HG02623 (cell line): ENCODE results near the gene FBXW9.
A peak's percentile ranks its signal among the peaks of the same experiment; 100 is the strongest.
"Not testable (repeated sequence)": the region's sequence is repeated elsewhere in the genome, so short reads cannot be mapped to it uniquely, and the experiment has no call there.

Experiments used
- ATAC-seq: cut with Tn5 transposase; IDR thresholded peaks from one replicate; pipeline ENCODE4 v1.9.1; 2021; ENCODE audit warnings: moderate library complexity; ENCODE audit not compliant: unreplicated experiment

Gene FBXW9

DNA sequence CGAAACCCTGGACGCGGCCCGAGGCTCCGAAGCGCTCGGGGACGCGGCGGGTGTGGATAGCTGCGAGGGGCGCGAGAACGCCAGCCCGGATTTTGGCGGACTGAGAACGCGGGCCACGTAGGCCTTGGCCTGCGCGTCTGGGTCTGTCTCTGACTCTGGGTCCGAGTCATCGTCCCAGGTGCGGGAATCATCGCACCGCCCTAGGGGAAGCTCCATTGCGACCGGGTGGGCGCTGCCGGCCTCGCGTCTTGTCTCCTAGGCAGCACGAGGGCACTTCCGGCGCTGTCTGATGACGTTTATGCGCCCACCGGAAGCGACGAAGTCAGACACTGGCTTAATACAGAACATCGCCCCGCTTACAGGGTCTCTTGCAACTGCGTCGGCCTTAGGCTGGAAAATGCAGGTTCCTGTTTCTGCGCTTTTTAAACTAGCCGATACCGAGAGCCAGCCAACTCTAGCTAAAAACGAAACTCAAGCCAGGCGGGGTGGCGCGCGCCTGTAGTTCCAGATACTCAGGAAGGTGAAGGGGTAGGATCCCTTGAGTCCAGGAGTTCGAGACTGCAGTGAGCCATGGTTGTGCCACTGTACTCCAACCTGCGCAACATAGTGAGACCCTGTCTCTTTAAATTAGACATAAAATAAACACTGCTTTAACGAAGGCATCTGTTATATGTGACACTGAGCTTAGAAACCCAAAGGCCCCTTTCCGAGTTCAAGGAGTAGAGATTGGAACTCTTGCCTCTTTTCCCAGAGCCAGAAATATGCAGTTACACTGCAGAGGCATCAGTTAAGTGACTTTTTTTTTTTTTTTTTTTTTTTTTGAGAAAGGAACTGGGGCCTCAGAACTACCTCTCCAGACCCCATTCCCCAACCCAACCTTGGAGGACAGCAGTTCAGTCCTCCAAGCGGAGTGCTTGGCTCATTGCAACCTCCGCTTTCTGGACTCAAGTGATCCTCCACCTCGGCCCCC lies at the start of gene FBXW9:
FBXW9 (minus strand) TSS at position 266 of the 970 bp plus-strand sequence; CDS start at position 216, 50 bp downstream.
- peak; percentile 57 for ATAC-seq

DNA sequence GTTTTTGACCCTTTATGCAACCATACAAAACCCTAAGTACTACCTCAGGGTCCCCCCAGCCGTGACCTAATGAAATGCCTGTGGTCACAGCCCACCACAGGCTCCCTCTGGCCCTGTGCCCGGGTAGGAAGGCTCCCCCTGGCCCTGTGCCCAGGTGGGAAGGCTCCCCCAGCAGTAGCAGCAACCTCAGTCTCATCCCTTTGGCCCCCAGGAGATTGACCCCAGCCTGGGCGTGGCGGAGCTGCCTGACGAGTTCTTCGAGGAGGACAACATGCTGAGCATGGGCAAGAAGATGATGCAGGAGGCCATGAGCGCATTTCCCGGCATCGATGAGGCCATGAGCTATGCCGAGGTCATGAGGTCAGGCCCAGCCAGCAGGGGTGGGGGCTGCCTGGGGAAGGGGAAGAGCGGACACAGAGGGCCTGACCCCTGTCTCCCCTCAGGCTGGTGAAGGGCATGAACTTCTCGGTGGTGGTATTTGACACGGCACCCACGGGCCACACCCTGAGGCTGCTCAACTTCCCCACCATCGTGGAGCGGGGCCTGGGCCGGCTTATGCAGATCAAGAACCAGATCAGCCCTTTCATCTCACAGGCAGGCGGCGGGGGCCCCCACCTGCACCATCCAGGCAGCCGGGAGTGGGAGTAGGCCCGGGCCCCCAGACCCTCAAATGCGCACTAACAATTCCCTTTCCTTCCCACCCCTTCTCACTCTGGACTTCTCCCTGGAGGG lies 48.9 kb upstream of the FBXW9 start:
- no peak for ATAC-seq

DNA sequence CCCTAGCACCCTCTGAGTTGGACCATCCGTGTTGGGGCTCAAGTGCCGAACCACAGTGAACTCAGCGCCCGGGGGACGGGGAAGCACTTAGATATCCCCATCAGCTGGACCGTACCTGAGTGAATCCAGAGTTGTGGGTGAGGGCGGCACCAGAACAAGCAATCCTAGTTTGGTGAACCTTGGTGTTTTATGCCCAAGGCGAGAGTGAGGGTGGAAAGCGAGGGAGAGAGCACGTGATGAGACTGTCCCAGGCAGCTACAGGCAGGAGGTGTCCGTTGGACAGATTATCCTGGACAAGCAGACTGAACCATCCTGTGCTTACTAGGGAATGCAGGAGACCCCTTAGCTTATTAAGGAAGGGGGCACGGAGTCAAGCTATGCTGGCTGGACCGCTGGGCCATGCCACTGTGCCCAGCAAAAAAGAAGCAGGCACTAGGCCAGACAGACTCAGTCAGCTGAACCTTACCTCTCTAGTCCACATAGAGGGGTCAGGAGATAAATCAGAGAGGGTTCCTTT lies 41.5 kb upstream of the FBXW9 start:
- no peak for ATAC-seq

DNA sequence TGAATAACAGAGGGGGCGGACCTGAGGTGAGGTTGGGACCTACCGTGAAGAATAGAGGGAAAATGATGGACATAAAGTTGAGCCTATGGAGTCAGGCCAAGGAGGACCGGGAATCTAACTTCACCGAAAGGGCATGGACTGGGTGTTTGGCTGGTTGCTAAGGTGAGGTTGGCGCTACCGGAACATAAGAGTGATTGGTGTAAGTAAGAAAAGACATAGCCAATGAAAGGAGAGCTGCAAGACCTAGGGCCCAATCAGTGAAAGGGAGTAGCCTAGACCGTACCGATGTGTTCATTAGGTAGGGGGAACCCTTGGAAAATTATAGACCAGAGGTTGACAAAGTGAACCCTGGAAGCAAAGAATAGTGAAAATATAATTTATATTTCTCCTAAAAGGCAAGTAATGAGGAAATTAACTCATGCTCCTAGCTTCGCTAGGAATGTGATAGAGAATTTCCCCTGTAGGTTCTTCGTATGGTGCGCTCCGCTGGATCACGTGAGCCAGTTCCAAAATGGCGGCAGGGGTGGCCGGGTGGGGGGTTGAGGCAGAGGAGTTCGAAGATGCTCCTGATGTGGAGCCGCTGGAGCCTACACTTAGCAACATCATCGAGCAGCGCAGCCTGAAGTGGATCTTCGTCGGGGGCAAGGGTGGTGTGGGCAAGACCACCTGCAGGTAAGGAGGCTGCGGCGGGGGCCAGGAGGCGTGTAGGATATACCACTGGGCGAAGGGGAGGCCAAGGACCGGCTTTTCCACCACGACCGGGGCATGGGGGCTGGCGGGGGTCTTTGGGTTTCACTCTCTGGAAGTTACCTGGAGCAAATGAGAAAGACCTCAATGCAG lies 40.8 kb upstream of the FBXW9 start, which contains the start of gene GET3:
GET3 (plus strand) TSS at position 503 of the 840 bp plus-strand sequence; CDS start at position 512, 9 bp downstream.
- ATAC-seq, result peak; percentile 60

DNA sequence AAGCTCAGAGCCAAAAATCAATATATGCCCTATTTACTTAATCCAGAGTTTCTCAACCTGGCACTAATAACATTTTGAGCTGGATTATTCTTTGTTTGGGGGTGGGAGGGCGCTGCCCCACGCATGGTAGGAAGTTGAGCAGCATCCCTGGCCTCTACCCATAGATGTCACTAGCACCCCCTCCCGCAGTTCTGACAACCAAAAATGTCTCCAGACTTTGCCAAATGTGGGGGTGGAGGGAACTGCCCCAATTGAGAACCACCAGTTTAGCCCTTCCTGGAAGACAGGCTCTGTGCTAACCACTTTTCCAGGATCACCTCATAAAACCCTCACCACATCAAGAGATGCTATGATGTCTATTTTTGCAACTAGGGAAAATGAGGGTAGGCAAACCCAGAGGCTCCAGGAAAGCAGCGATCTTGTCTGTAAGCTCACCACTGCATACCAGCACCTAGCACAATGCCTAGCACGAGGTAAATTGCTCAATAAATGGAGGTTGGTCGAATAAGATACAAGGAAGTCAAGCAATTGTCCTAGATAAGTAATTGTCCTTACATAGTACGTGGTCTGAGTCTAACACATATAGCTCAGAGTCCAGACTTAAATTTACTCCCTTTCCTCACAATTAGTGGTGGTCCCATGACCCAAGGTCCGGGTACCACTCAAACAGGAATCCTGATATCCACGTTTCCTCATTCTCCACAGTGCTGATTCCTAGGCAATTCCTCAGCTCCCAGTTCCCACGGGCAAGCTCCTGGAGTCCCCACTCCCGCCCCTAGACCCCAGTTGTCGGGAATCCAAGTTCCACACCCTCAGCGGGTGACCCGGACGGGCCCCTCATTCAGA lies 37.2 kb upstream of the FBXW9 start:
- no peak for ATAC-seq

DNA sequence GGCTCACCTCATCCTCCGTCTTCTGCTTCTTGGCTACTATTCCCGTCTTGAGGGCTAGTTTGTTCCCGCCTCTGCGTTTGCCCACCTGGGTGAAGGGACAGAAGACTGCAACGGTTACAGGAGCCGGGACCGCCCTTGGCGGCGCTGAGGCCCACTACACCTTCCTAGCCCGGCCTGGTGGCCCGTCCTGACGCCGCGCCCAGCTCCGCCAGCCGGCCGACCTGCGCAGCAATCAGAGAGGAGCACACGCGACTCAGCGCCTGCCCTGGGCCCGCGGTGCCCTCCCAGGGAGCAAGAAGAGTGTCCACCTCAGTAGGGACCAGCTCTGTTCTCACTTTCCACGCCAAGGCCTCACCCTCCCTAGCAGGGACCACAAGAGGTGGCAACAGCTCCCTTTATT lies 34.9 kb upstream of the FBXW9 start:
- ATAC-seq, result no peak

DNA sequence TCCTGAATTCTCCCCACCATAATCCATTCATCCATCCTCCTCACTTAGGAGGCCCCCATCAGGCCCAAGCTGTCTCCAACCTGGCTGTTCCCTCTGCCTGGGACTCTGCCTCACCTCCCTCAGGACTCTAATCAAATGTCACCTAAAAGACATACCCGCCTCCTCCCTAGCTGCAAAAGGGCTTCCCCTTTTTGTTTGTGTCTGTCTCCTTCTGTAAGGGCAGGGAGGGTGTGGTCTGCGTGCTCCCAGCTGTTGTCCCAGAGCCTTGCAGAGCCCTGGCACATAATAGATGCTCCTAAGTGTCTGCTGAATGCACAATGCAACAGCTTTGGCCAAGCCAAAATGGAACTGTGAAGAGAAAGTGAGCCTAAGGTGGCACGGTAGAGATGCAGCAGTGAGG lies 33.6 kb upstream of the FBXW9 start:
- no peak for ATAC-seq

DNA sequence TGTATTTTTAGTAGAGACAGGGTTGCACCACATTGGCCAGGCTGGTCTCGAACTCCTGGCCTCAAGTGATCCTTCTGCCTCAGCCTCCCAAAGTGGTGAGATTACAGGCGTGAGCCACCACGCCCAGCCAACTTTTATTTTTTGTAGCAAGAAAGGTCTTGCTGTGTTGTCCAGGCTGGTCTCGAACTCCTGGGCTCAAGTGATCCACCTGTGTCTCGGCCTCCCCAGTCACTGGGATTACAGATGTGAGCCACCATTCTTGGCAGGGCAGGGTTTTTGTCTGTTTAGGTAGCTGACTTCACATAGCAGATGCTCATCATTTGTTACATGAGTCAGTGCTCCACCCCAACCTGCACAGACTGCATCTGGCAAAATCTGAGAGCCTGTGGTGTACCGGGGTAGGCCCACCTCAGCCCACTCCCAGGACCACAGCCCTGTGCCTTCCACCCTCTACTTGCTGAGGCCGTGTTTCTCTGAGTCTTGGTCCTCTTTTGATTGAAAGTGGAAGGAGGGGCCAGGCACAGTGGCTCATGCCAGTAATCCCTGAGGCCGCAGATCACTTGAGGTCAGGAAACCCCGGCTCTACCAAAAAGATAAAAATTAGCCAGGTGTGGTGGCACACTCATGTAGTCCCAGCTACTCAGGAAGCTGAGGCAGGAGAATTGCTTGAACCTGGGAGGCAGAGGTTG lies 31.5 kb upstream of the FBXW9 start:
- no peak for ATAC-seq

DNA sequence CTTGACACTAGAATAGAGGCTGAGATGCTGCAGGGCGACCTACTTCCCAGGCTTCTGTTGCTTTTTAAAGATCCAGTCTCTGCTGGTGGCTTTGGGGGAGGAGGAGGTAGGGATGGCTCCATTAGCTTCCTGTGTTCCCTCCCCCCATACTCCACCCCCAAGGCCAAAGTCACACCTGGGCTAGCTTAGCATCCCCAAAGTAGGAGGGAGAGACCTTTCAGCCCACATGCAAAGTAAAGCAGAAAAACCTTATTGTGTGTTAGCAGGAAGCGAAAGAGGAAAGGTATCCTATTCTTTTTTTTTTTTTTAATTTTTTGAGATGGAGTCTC lies 30.5 kb upstream of the FBXW9 start:
- no peak for ATAC-seq

DNA sequence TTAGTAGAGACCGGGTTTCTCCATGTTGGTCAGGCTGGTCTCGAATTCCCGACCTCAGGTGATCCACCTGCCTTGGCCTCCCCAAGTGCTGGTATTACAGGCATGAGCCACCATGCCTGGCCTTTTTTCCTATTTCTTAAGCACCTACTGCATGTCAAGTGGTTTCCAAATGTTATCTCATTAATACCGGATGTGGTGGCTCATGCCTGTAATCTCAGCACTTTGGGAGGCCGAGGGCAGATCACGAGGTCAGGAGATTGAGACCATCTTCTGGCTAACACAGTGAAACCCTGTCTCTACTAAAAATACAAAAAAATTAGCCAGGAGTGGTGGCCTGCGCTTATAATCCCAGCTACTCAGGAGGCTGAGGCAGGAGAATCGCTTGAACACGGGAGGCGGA lies 29.2 kb upstream of the FBXW9 start:
- ATAC-seq, result not testable (repeated sequence)

DNA sequence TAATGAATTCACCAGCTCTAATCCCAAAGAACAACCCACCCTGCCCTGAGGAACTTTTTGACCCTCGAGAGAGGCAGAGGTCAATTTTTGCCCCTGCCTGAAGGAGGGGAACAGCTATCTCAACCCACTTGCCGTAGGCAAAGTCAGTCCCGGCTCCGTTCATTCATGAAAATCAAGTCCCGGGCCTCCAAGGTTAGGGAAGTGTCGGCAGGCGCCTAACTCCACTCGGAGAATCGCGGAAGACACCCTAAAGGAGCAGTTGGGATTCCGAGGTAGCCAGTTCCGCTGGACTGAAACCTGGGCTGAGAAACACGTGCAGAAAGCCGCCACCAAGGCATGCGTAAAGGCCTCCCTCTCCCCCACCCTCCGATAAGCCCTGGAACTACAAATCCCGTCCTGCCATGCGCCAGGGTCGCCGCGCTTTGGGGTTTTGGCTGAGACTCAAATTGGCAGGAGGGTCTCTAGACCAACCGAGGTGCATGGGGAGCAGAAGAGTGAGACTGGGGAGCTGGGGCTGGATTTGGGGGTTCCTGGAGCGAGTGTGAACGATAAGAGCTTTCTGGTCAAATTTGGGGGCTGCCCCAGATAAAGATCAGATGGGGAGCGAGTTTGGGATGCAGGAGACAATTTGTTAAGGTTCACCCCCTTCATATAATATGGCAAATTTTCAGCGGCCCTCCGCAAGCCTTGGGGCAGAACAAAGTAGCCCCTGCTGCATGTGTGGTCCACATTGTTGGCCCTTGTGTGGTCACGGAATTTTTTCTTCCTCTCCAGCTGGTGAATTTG lies 27.4 kb upstream of the FBXW9 start, which contains the start of gene TNPO2:
TNPO2 (minus strand) TSS at position 292 of the 786 bp plus-strand sequence. CDS start 2,955 bp downstream, outside the sequence.
- ATAC-seq, result no peak

DNA sequence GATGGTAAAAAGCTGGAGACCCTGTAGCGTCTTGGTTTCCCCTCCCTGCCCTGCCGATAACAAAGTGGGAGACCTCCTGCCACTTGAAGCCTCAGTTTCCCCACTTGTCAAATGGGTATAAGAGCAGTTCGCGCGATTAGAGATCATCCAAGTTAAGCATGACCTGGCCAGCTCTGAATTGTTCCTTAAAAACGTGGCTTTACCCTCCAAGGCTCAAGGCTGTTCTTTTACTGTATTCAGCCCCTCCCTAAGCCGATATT lies 26.9 kb upstream of the FBXW9 start:
- no peak for ATAC-seq

DNA sequence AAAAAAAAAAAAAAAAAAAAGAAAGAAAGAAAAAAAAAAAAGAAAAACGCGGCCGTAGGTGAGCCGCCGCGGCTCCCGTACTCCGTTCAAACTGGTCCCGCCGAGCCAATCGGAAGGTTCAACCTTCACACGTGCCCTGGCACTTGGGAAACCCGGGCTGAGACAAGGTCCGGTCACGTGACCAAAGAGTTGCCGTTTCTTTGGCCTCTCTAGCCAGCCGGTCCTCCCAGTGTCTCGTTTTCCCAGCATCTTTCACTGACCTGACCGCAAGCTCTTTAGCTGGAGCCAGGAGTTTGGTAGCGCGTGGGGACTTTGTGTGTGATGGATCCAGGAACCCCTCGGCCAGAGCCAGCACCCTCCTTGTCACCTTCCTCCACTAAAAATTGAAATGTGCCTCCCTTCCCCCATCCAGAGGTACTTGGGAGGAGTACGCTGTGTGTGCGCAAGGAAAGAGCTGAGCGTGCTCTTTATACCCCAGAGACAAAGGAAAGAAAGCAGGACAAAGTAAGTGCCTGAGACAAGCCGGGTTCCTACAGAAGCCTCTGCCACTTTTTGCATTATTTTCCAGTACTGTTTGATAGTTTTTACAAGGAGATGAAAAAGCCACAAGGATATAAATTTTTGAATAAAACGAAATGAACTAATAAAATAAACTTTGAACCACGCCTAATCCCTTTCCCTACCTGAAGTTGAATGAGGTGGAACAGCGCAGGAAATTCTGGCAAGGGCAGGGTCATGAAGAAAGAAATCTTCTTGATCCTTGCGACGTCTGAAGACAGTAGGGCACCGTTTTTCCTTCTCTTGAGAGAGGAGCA lies 26.3 kb upstream of the FBXW9 start:
- peak; percentile 55 for ATAC-seq

DNA sequence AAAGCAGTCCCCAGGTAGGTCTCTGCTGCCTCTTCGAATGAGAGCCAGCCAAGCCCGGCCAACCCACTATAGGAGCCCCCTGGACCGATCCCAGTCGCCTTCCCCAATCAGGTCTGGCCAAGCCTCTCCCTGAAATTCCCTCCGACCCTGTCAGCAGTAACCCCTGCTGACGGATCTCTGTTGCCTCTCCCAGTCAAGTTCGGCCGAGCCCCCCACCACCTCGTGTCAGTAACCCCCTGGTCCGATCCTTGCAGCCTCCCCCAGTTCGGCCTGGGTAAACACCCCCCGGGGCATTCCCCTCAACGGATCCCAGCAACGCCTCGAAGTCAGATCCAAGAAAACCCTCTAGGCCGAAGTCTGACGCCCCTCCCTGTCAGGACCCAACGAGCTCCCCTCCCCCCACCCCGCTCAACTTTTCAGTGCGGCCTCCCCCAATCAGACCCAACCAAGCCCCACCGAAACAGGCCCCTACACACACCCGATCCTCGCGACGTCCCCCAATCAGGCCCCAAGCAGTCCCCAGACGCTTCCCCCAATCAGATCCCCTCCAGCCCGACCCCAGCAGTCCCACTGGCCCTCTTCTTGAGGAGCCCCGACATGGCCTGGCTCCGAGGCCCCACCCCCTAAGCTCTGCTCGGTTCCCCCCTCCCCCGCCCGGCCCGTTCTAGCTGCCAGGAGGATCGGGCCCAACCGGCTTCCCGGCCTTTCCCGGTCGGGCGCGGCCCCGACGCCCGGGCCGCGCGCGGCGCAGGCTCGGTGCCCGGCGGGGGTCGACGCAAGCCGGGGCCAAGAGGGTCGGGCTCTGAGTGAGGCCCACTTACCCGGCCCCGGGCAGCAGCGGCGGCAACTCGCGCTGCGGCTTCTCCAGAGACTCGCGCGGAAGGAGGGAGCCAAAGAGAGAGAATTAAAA lies 25.5 kb upstream of the FBXW9 start:
- ATAC-seq, result peak; percentile 7

DNA sequence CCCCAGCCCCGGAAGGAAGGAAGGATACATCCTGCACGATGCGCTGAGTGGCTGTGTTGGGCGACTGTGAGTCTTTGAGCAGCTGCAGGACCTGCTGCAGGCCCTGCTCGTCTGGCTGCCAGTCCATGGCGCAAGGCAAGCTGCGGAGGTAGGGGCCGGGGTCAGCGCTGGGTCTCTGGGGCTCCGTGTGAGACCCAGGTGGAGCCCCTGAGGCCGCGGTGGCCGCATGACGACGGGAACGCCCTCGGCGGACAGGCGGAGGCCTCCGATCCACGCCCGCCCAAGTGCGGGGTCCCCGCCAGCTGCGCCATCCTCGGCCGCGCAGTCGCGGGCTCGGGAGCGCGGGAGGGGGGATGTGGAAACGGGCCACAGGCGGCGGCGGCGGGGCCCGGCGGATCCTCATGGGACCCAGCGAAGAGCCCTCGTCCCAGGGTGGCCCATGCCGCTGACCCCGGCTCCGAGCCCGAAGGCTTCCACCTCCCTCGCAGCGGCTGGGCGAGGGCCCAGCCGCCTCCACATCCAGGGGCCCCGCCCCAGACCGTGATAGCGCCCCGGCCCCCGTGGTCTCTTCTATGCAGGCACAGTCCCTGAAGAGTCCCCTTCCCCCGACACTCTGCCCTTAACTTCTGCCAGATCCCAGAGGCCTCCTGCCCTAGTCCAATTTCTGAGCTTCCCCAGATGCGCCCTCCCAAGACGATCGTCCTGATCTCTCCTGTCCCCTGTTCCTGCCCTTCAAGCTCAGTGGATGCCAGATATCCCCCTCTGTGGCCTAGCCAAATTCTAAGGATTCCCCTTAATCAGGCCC lies 24.6 kb upstream of the FBXW9 start:
- ATAC-seq, result no peak

DNA sequence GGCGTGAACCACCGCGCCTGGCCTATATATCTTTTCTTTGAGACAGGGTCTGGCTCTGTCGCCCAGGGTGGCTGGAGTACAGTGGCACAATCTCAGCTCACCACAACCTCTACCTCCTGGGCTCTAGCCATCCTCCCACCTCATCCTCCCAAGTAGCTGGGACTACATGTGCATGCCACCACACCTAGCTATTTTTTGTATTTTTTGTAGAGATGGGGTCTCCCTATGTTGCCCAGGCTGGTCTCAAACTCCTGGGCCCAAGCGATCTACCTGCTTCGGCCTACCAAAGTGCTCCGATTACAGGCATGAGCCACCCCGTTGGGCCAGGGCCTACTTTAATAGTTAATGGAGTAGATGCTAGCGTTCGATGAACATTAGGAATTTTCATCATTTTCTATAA lies 23.9 kb upstream of the FBXW9 start:
- no peak for ATAC-seq
